Ovary (tissue), 3 donors: ENCODE results near the gene HOXA13.

Source experiments
- EP300 ChIP-seq: sonication (generic); formaldehyde crosslinking; IDR thresholded peaks from one replicate; pipeline ENCODE4 v1.6.1; 2017; ENCODE audit warnings: antibody characterized with exemption
- POLR2A ChIP-seq: fragments of 450-650 bp; IDR thresholded peaks from one replicate; pipeline ENCODE4 v1.6.1; 2017; ENCODE audit warnings: antibody characterized with exemption, mild to moderate bottlenecking, moderate library complexity
- TF ChIP-seq, protein P1 (sequence below), 3 donors: fragments of 450-650 bp in 2 of 3; fragments of 200-600 bp in 1 of 3; IDR thresholded peaks; one replicate each; pipeline versions ENCODE4 v1.5.1 to v1.8.0; 2016 to 2022; ENCODE audit warnings: antibody characterized with exemption in 3 of 3, mild to moderate bottlenecking in 1 of 3
- donor health status: DM: no; HTN: no; CAD: no.

- TF ChIP-seq, protein P1, sequence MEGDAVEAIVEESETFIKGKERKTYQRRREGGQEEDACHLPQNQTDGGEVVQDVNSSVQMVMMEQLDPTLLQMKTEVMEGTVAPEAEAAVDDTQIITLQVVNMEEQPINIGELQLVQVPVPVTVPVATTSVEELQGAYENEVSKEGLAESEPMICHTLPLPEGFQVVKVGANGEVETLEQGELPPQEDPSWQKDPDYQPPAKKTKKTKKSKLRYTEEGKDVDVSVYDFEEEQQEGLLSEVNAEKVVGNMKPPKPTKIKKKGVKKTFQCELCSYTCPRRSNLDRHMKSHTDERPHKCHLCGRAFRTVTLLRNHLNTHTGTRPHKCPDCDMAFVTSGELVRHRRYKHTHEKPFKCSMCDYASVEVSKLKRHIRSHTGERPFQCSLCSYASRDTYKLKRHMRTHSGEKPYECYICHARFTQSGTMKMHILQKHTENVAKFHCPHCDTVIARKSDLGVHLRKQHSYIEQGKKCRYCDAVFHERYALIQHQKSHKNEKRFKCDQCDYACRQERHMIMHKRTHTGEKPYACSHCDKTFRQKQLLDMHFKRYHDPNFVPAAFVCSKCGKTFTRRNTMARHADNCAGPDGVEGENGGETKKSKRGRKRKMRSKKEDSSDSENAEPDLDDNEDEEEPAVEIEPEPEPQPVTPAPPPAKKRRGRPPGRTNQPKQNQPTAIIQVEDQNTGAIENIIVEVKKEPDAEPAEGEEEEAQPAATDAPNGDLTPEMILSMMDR (IDR thresholded peaks at IDR 0.05), result no peak
- TF ChIP-seq EP300 (no peak), POLR2A (no peak)
Observed at GRCh38 chr7:27242555-27243339, 42.9 kb upstream of the HOXA13 start, which contains the start of gene EVX1.
